ENCODE data around the gene ATP9B. TPM values are rescaled to one million over a fixed set of nuclear protein-coding genes. Genes with fewer than 3 reads are reported as not detected.

Gene ATP9B
- total and polyA plus RNA-seq, 10 of the 15 experiments (the other 5 are each of a cell fraction or from before 2014, with no cell fraction given), result 0.74 to 20.7 (median 12.9) TPM

GRCh38 chr18:79214056-79214455 lies 144.9 kb downstream of the ATP9B start:
- Histone ChIP-seq H3K4me3 (no peak overlapping the region), H4K20me1 (ENCODE audit: control insufficient read depth, insufficient read depth) (no peaks in the 10 kb centered on the region), H3K27me3 (replicated peaks in 1 of 2; ENCODE audit: control insufficient read depth in 2 of 2, insufficient read depth in 2 of 2, low read length in 1 of 2) (no peaks in the 10 kb centered on the region), H2AFZ (ENCODE audit: control insufficient read depth, low read depth, low read length) (no peak overlapping the region), H3K36me3 (ENCODE audit: control insufficient read depth in 2 of 2, insufficient read depth in 2 of 2, low read length in 1 of 2) (no peaks in the 10 kb centered on the region; a peak in 2 of 4 replicates), H3K4me2 (ENCODE audit: control insufficient read depth, insufficient read depth) (no peak overlapping the region), H3K79me2 (ENCODE audit: control insufficient read depth, insufficient read depth, low read length) (no peaks in the 10 kb centered on the region), H3K27ac (ENCODE audit: control insufficient read depth, insufficient read depth) (no peak overlapping the region), H3K9ac (ENCODE audit: control insufficient read depth, insufficient read depth, low read length) (no peak overlapping the region), H3K4me1 (ENCODE audit: control insufficient read depth, insufficient read depth, low read length) (no peaks in the 10 kb centered on the region), H3K9me3 (replicated peaks; ENCODE audit: control insufficient read depth, insufficient read depth, low read length) (no peaks in the 10 kb centered on the region)
- ChIA-PET CTCF (no interaction called here), SMC1A (ENCODE audit: uncharacterized antibody, unreplicated experiment) (no interaction called here), RAD21 (ENCODE audit: unreplicated experiment) (no interaction called here), POLR2A (no interaction called here)
- BruUV-seq (replicated peaks), result no TSS peak
- no peak for DNase-seq (ENCODE audit: low read depth, low spot score)
- in situ Hi-C loops (cut with MboI), result no loop called here
- no peak for ATAC-seq
- intact Hi-C loops (cut with micrococcal nuclease; ENCODE audit: unreplicated experiment), result no loop called here
- FAIRE-seq, result no peak
- 94% methylated on average over 3 of the region's 3 CpGs for WGBS (ENCODE audit: insufficient coverage, insufficient replicate concordance, low lambda C conversion rate, missing lambda C conversion rate)
- no peak for TF ChIP-seq ATF3 (IDR thresholded peaks at IDR 0.05; ENCODE audit: borderline replicate concordance, extremely low read depth, low read depth, low read length)
- TF ChIP-seq NFYA (IDR thresholded peaks at IDR 0.05; ENCODE audit: borderline replicate concordance, low read depth, low read length), result no peak
- TF ChIP-seq CEBPB (IDR thresholded peaks at IDR 0.05; ENCODE audit: borderline replicate concordance in 1 of 2, low read depth in 2 of 2, low read length in 2 of 2), result no peak
- no peak for TF ChIP-seq HDAC6 (IDR thresholded peaks at IDR 0.05; ENCODE audit: unreplicated experiment)
- no peak for TF ChIP-seq ZNF24 (IDR thresholded peaks at IDR 0.05)
- no peak for TF ChIP-seq BCL11A (IDR thresholded peaks at IDR 0.05; ENCODE audit: low read depth, low read length)
- no peak for TF ChIP-seq MYB (IDR thresholded peaks at IDR 0.05; ENCODE audit: borderline replicate concordance, low read depth, low read length)
- no peak for TF ChIP-seq SUPT20H (IDR thresholded peaks at IDR 0.05; ENCODE audit: borderline replicate concordance, control insufficient read depth, low read depth, low read length)
- no peak for TF ChIP-seq HDGF (IDR thresholded peaks at IDR 0.05)
- TF ChIP-seq ASH2L (IDR thresholded peaks at IDR 0.05; ENCODE audit: borderline replicate concordance, low read depth), result no peak
- TF ChIP-seq POU2F2 (IDR thresholded peaks at IDR 0.05; ENCODE audit: borderline replicate concordance, low read depth, low read length), result no peak
- TF ChIP-seq MYC (IDR thresholded peaks at IDR 0.05; ENCODE audit: insufficient read depth, insufficient read length, insufficient replicate concordance, low read length, severe bottlenecking), result no peak
- TF ChIP-seq RAD51 (IDR thresholded peaks at IDR 0.05), result no peak
- no peak for TF ChIP-seq RCOR1 (conservative IDR thresholded peaks at IDR 0.05; ENCODE audit: low read depth, low read length)
